Pancreas (tissue), 10 donors: ENCODE results near the gene PTPRK. TPM values are rescaled to one million over a fixed set of nuclear protein-coding genes. Genes with fewer than 3 reads are reported as not detected.

Source experiments
- ATAC-seq, 4 donors: fragments of 200-7000 bp; cut with Tn5 transposase; one replicate each; pipeline versions ENCODE4 v1.8.0 to v1.9.1; 2020; ENCODE audit warnings: mild to moderate bottlenecking in 4 of 4, moderate library complexity in 4 of 4
- DNase-seq, 6 donors: peaks; one replicate each; pipeline ENCODE4 v3.0.0-alpha.2; 2020
- FAIRE-seq: peaks from 2 replicates; lab custom pipeline; 2012; peaks lifted over from hg19 to GRCh38; lab: Jason Lieb, UNC
- H3K27ac ChIP-seq, 4 donors: fragments of 200-600 bp; sonication (generic); 1 replicate in 3 of 4; 2 replicates in 1 of 4; pipeline versions ENCODE4 v1.5.0 to v1.8.0; 2020
- H3K27me3 ChIP-seq, 4 donors: fragments of 200-600 bp; one replicate each; pipeline ENCODE4 v1.8.0; 2021
- H3K36me3 ChIP-seq, 3 donors: fragments of 200-600 bp; sonication (generic) in 1 of 3; one replicate each; pipeline versions ENCODE4 v1.5.0 to v1.8.0; 2020 to 2021
- H3K4me1 ChIP-seq, 3 donors: fragments of 200-600 bp; one replicate each; pipeline ENCODE4 v1.8.0; 2021
- H3K4me3 ChIP-seq, 4 donors: fragments of 200-600 bp; sonication (generic) in 2 of 4; one replicate each; pipeline versions ENCODE4 v1.5.0 to v1.8.0; 2020 to 2021
- H3K9me3 ChIP-seq, 4 donors: fragments of 200-600 bp; one replicate each; pipeline ENCODE4 v1.8.0; 2021
- WGBS, 2 donors: extraction: QIAGEN DNeasy Blood & Tissue Kit; methylation state at CpG; one replicate each; pipeline ENCODE4 v1.1.7; 2013; 5-methylcytosine and 5-hydroxymethylcytosine counted together
- intact Hi-C, 3 donors: fragments of 100-400 bp; cut with DNase I; formaldehyde crosslinking; loops; one replicate each; pipeline versions ENCODE4 v1.11.1 to v1.14.2; 2022
- polyA plus RNA-seq, 2 donors: library from polyadenylated mRNA; stranded (reverse); fragments of 200-250 nt; gene quantifications; one replicate each; pipeline ENCODE4 v1.2.3, GENCODE V29; 2013
- total RNA-seq, 6 donors: library from RNA; stranded (reverse); fragmentation: NEBNext Ultra II Directional in 4 of 6; extraction: Animal tissue kit (Norgen Biotek cat#: 25700) in 4 of 6; gene quantifications; one replicate each; pipeline versions ENCODE4 v1.2.1 to v1.2.4, GENCODE V29; 2021 to 2023
- TF ChIP-seq, protein P1 (sequence below), 4 donors: fragments of 200-600 bp; sonication (generic) in 3 of 4; IDR thresholded peaks; one replicate each; pipeline versions ENCODE4 v1.5.0 to v1.8.0; 2021; ENCODE audit warnings: antibody characterized with exemption in 4 of 4
- donor health status: healthy with polysubstance abuse.
- donor health status: DM: no; HTN: no; CAD: no; lungs with moderate emphysema.
- donor health status: DM: no; HTN: no; CAD: no.
- donor health status: control.
- donor health status: control.
- donor health status: Bipolar disorder and iron deficiency.
- donor health status: DM: yes; HTN: yes; CAD: no.
- donor health status: DM: no; HTN: no; CAD: no.
- donor health status: DM: no; HTN: no; CAD: no.
- donor health status: DM: yes; HTN: yes; CAD: no.

Gene PTPRK
- total and polyA plus RNA-seq, 8 donors: 10.5 to 72.7 (median 51.7) TPM

DNA sequence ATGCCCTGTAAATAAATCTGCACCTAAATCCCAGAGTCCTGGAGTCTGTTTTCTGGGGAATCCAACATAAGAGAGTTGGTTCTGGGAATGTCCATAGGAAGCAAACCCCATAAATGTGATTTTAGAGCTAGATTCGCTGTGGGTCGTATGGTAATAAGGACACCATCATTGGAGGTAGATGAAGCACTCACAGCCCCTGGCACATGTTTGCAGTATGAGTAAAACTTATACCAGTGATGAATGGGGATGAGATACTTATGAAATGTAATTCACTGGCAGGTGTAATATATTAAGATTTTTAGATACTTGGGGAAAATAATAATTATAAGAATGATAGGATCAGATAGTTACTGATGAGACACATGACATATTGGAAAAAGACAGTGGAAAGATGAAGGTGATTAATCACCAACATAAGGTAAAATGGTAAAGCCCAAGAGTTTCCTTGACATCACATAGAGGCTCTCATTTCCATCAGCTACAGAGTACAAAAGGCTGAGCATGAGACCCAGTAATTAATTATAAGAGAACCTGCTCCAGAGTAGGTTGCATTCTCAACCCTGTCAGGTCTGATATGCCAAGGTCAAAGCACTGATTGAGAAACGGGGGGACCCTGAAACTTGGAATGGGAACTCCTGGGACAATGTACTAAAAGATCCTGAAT is 574.8 kb downstream of the PTPRK start:
- 60 to 64% methylated on average over 3 of the region's 3 CpGs for WGBS, 2 donors
- ATAC-seq (no peak), DNase-seq (no peak), FAIRE-seq (no peak)
- H3K9me3 ChIP-seq: no peaks in the 10 kb centered on the region
- H3K4me3 ChIP-seq: no peak overlapping the region
- no peak overlapping the region for H3K27ac ChIP-seq
- no peaks in the 10 kb centered on the region for H3K27me3 ChIP-seq
- TF ChIP-seq, protein P1, sequence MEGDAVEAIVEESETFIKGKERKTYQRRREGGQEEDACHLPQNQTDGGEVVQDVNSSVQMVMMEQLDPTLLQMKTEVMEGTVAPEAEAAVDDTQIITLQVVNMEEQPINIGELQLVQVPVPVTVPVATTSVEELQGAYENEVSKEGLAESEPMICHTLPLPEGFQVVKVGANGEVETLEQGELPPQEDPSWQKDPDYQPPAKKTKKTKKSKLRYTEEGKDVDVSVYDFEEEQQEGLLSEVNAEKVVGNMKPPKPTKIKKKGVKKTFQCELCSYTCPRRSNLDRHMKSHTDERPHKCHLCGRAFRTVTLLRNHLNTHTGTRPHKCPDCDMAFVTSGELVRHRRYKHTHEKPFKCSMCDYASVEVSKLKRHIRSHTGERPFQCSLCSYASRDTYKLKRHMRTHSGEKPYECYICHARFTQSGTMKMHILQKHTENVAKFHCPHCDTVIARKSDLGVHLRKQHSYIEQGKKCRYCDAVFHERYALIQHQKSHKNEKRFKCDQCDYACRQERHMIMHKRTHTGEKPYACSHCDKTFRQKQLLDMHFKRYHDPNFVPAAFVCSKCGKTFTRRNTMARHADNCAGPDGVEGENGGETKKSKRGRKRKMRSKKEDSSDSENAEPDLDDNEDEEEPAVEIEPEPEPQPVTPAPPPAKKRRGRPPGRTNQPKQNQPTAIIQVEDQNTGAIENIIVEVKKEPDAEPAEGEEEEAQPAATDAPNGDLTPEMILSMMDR (IDR thresholded peaks at IDR 0.05): no peak
- H3K4me1 ChIP-seq: no peaks in the 10 kb centered on the region
- H3K36me3 ChIP-seq: no peaks in the 10 kb centered on the region
- intact Hi-C loops: no loop called here

DNA sequence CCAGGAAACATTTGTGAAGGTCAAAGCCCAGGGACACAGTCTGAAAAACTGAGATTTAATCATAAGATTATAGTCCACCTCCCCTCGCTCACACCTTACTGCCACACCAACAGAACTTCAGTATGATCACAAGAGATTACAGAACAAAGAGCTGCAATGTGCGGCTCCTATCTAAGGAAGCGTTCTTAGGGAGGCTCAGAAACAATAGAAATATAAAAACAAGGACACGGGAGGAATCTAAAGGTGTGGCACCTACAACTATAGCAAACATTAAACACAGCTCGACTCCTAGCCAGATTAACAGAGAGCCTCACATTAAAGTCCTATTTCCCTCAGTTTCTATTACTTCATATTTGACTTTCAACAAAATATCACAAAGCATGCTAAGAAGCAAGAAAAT is 579.2 kb downstream of the PTPRK start:
- 81 to 91% methylated on average over 5 of the region's 5 CpGs for WGBS, 2 donors
- intact Hi-C loops: no loop called here
- Histone ChIP-seq H3K4me3 (no peak overlapping the region), H3K4me1 (peaks cover 0 to 5% (median 0%) of the 10 kb centered on the region in 3 donors), H3K27ac (no peak overlapping the region), H3K9me3 (no peaks in the 10 kb centered on the region), H3K36me3 (no peaks in the 10 kb centered on the region), H3K27me3 (no peaks in the 10 kb centered on the region)
- DNase-seq: no peak
- TF ChIP-seq, protein P1 (IDR thresholded peaks at IDR 0.05): no peak
- no peak for ATAC-seq
- no peak for FAIRE-seq

DNA sequence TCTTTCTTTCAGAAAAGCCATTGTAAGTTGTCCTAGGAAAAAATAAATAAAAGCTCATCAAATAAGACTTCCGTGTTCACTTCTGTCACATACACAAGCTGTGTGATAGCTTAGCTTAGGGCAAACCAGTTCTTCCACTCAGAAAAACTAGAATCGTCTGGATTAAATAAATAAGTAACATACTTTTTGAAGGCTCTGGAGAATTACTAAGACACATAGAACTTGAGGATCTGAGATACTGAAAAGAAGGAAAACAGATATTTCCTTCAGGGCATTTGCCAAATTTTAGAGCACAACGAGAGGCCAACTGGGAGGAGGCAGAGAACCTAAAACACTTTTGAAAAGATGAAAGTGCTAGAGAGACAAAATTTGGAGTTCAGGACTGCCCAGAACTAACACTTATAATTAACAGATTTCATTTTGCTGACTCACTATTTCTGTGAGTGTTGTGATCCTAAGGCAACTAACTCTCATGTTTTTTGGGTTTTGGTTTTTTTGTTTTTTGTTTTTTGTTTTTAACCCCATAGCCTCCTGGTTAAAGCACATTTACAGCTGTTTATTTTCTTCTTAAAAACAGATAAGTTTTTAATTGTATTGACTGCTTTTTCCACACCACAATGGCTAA is 580.8 kb downstream of the PTPRK start:
- Histone ChIP-seq H3K4me1 (peaks cover 0 to 5% (median 0%) of the 10 kb centered on the region in 3 donors), H3K27me3 (no peaks in the 10 kb centered on the region), H3K27ac (peak overlapping the region in 2 of 4 donors; percentile 4 to 23), H3K36me3 (no peaks in the 10 kb centered on the region), H3K4me3 (no peak overlapping the region), H3K9me3 (no peaks in the 10 kb centered on the region)
- ATAC-seq (peak in 3 of 4 donors; percentile 61 to 83 (median 75)), FAIRE-seq (no peak), DNase-seq (no peak)
- 6 to 8% methylated on average over 3 of the region's 3 CpGs for WGBS, 2 donors
- TF ChIP-seq, protein P1 (IDR thresholded peaks at IDR 0.05): no peak
- intact Hi-C loops: no loop called here

- FAIRE-seq: peak; percentile 13
- intact Hi-C loops: no loop called here
- no peak overlapping the region for H3K27ac ChIP-seq
Measured at GRCh38 chr6:127938701-127939100, 581.7 kb downstream of the PTPRK start.

More at GRCh38 chr6:127938701-127939100, 581.7 kb downstream of the PTPRK start:
- no peaks in the 10 kb centered on the region for H3K9me3 ChIP-seq
- peaks cover 0 to 5% (median 0%) of the 10 kb centered on the region in 3 donors for H3K4me1 ChIP-seq
- ATAC-seq (peak; percentile 44 to 70 (median 52)), DNase-seq (no peak)
- TF ChIP-seq, protein P1 (IDR thresholded peaks at IDR 0.05): no peak
- H3K4me3 ChIP-seq: no peak overlapping the region
- H3K36me3 ChIP-seq: no peaks in the 10 kb centered on the region
- no peaks in the 10 kb centered on the region for H3K27me3 ChIP-seq
